Activated T-cell treated with anti-CD3 and anti-CD28 coated beads for 24 hours (primary cell): ENCODE measurements around the gene WDR43.
A peak's percentile ranks its signal among the peaks of the same experiment; 100 is the strongest.

Source experiments
- DNase-seq: peaks from one replicate; pipeline ENCODE4 v3.0.0-alpha.2; 2020; ENCODE audit warnings: low read depth

WDR43 gene

DNA sequence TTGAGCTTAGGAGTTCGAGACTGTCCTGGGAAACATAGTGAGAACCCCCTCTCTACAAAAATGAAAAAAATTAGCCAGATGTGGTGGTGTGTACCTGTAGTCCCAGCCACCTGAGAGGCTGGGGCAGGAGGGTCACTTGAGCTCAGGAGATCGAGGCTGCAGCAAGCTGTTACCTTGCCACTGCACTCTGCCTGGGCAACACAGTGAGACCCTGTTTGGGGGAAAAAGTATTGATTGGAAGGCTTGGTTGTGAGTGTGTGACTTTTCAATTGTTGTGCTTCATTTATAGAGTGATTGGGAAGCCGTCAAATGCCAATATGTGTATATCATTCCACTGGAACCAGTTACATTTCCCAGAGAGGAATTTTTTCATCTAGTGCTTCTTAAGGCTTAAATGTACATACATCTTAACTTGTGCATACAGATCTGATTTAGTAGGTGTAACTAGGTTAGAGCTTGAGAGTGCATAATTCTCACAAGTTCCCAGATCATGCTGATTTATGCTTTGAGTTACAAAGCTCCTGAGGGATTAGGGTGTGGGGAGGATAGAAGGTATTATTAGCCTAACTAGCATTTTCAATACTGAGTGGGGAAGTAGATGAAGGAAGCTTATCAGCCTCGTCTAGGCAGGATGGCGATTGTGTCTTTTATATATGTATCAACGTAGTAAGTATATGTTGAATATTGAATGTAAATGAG, 15.3 kb downstream of the WDR43 start:
- no peak for DNase-seq

DNA sequence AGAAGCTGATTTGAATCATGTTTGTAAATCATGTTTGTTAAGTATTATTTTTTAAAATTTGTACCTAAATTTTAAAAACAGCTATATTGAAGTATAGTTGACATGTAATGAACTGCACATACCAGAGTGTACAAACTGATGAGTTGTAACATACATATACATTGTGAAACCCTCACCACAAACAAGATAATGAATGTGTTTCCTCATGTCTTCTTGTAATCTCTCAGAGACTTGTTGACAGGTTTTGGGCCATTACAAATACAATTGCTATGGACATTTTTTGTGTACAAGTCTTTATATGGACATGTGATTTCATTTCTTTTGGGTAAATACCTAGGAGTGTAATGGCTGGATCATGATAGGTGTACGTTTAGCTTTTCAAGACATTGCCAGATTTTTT, 21.5 kb downstream of the WDR43 start:
- no peak for DNase-seq

DNA sequence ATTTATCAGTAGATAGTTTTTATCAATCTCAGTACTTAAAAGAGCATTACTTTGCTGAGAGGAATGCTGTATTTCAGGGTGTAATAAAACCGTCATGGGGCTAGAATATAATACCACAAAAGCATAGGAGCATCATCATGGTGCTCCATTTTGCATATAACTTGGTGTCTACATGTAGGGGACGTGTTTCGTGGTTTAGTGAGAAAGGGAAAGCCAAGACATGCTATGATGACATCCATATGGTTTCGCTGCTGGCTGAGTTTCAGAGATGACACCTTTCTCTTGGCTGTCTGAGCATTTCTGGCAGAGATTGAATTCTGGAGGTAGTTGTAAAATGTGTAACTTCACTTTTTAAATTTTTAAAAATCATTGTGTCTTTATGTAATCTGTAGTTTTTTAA, 32.4 kb downstream of the WDR43 start:
- no peak for DNase-seq

DNA sequence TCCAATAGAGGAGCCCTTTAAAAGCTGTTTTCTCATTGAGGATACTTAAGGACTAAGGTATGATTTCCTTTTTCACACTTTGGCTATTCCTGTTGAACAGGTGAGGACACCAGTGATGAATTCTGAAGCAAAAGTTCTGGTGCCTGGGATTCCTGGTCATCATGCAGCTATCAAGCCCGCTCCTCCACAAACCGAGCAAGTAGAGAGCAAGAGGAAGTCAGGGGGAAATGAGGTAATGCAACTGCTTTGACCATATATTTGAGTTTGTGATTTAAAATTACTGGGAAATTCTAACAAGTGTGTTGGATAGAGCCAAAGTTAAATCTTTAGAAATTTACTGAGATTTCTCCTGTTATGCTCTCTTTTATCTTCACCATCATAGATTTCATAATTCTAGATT, 33.0 kb downstream of the WDR43 start:
- DNase-seq, result no peak

DNA sequence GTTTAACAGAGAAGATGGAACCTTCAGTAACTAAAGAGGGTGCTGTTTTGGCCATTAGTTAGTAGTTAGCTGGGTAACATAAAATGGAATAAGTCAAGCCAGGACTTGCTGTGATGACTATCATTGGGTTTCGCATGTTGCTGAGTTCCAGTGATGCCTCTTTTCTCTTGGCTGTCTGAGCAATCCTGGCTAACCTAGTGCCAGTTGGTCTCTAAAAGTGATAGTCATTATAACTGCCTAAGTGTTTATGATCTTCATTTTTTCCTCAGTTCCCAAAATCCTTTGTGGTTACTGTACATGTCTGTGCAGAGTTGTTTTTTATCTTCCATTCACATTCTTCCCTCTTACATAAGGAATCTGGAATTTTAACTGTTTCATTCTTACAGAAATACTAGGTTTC, 33.4 kb downstream of the WDR43 start:
- DNase-seq, result no peak

DNA sequence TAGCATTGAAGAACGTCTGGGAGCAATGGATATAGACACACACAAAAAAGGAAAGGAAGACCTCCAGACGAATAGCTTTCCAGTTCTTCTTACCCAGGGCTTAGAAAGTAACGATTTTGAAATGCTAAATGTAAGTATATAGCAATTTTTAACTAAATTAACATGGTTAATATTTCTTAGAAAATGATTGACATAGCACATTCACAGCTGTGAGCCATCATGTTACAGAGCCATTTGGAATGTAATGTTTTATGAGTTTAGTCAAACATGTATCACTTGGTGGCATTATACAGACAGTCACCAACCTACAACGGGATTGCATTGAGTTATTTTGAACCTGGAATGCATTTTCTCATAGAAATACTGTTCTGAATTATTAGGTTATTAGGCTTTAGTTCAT, 35.1 kb downstream of the WDR43 start:
- DNase-seq, result no peak

DNA sequence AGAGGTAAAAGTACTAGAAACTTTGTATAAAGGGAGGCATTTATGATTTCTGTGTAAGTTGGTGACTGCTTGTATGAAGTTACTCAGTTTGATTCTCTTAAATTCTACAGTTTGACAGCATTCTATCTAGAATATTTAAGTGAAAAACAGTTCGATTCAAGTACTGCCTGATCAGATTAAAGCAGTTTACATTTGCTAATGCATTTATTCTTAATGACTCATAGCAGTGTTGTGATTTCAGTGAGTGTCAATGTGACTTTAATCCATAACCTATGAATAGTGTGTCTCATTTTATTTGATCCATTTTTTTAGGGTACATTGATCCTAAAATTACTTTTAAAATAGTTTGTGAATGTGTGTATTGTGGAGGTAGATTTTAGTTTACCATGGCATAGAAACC, 35.7 kb downstream of the WDR43 start:
- DNase-seq, result no peak

DNA sequence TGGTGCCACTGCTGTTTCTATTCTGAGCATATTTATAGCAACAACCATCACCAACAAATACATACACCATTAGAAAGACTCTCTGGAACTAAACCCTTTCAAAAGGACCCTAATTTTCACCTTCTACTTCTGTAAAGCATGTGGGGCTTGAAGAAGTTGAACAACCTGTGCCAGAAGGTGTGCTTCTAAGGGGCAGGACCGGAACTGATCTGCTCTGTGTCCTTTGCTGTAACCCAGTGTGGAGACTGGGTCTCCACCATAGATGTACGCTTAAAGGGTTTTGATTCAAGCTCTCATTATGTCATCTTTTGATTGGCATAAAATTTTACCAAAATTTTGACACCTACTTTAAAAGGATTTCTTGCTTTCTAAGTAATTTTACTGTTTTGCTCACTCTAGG, 40.3 kb downstream of the WDR43 start:
- DNase-seq, result no peak

DNA sequence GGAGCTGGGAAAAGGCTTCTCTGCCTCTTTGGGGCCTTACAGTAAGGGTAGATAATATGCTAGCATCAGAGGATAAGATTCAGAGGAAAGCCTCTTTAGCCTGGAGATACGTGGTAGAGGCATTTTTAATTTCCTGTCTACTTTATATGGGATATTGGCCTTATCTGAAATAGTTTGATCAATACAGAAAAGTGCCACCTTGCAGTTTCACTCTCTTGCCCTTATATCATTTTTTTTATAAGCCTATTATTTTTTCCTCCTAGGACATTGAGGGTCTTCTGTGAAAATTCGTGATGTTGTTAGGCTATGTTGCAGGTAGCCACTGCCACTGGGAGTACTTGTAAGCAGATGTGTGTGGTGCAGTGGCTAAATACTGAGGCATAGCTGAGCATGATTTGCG, 46.5 kb downstream of the WDR43 start:
- DNase-seq, result no peak

DNA sequence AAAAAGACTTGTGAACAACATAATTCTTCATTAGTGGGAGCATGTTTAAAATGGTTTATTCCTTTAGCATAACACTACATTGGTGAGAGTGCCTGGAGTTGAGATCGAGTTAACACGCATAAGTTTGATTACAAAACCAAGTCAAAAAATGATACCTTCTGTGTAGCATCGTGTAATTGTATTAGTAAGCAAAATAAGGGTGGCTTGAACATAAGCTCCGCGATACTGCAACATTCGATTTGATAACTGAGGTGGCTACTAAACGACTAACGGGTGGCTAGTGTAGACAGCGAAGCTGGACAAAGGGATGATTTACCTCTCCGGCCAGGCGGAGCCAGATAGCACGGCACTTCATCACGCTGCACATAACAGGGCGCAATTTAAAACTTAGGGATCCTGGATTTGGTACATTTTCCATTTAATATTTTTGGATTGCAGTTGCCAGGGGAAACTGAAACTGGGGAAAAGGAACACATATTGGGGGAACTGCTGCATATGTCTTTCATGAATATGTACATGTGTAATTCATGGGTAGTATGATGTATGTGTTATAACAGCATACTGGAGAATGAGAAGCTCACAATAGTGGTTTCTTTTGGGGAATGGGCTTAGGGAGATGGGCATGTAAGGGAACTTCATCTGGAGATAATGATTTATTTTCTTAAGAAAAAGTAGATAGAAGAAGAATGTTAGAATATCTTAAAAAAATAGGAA, 50.2 kb downstream of the WDR43 start:
- no peak for DNase-seq

DNA sequence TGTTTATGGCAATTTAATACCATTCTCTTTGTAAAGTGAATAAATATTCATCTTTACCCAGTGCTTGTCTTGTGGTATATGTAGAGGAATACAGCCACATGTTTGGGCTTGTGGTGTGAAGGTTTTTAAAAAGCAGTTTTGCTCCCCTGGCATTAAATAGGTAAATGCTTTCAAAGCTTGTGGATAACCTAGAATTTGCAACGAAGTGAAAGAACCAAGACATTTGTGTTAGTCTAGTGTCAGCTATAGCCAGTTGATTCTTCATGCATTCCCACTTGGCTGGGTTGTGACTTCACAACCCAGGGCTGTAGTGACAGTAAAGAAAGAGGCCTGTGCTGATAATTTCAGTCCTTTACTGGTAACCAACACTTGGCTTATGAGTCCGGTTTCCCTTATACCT, 53.7 kb downstream of the WDR43 start:
- no peak for DNase-seq

DNA sequence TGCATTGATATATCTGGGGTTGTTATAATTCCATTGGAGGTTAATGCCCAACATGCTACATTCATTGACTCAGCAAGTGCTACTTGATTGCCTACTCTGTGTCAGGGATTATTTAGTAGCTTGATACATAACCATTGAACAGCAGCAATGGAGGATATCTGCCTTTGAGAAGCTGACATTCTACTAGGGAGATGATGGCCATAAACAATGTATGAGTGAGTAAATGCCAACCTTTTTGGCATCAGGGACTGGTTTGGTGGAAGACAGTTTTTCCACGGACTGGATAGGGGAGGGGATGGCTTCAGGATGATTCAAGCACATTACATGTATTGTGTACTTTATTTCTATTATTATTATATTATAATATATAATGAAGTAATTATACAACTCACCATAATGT, 54.7 kb downstream of the WDR43 start:
- DNase-seq, result no peak

DNA sequence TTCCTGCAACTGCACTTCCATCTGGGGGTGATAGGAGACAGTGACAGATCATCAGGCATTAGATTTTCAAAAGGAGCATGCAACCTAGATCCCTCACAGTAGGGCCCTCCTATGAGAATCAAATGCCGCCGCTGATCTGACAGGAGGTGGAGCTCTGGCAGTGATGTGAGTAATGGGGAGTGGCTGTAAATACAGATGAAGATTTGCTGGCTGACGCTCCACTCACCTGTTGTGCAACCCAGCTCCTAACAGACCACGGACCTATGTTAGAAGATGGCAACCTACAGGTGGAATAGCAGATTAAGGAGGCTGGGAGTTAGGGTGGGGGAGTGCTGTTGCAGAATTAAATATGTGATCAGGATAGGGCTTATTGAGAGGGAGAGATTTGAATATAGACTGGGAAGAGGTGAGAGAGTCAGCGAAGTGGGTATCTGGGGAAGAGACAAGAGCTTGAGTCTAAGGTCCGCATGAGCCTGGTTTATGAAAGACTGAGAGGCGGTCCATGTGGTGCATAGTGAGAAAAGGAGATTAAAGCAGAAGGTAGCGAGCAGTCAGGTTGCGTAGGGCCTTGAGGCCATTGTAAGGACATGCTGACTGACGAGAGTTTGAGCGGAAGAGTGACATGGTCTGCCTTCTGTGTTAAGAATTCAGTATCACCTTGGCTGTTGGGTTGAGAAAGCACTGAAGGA, 55.3 kb downstream of the WDR43 start:
- DNase-seq, result no peak

DNA sequence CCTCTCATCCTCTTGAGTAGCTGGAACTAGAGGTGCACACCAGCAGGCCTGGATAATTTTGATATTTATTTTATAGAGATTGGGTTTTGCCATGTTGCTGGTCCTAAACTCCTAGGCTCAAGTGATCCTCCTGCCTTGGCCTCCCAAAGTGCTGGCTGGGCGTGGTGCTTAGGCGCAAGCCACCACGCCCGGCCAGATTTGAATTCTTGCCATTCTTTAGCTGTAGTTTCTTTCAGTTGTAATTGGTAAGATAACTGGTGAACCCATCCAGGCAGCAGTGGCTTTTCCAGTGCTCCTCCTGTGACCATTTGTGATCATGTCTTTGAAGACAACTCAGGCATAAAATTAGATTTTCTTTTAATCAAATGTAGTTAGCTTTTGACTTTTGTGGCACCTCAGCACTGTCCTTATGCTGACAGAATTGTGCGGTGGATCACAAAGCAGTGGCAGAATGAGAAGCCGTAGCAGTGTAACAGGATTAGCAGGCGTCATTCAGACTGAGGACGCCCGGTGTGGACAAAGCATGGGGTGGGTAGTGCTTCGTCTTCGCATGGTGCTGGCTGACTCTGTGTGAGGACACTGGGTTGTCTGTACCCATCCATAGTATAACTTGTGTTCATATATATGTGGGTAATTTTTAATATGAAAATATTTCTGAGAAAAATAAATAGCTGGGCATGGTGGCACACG, 56.6 kb downstream of the WDR43 start:
- DNase-seq, result no peak

DNA sequence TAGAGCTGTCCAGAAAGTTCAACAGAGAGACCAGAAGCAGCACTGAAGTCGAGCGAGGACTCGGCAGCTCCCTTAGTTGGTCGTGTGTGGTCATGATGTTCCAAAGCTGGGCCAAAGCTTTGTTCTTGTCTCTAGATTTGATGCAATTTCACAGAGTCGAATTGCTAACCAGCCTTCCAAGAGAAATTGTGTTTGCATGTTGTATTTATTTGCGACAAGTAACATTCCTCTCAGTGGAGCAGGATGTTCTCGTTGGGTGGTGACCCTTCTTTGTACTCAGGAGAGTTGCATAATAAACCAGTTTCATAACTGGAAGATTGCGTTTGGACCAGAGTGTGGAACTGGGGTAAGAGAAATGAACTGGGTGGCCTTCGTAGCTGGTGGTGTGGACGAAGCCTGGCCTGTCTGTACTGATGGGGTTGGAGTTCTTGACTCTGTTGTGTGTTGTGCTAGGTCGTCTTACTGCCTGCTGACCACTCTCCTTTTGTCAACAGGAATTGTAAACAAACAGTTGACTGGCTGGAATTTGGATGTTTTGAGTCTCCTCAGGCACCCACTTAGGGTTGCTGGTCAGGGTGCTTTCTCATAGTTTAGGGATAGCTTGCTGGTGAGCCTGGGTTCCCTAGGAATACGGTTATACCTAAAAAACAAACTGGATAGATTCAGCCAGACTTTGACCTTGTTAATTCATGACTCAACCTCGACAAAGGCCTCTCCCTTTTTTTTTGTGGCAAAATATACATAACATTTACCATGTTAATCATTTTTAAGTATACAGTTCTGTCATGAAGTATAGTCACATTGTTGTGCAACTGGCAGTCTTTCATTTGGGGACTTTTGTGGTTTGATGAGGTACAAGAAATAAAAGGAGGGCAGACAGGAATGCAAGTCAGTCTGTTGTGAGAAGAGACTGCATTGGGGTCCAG, 57.7 kb downstream of the WDR43 start:
- DNase-seq, result no peak

DNA sequence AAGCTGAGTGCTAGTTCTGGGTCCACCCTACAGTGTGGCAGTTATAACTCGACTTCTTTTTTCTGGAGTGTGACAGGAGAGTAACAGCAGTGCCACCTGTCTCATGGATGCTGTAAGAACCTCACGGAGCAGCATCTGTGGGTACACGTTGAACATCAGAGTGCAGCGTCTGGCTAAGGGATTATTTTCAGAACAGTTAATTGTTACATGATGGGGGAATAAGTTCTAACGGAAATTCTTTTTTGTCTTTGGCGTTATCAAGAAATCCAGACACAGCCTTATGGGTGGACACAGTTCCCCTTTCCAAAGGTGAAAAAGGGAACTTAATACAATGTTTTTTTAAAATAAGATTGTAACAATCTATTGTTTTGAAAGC, 58.4 kb downstream of the WDR43 start:
- DNase-seq, result no peak

DNA sequence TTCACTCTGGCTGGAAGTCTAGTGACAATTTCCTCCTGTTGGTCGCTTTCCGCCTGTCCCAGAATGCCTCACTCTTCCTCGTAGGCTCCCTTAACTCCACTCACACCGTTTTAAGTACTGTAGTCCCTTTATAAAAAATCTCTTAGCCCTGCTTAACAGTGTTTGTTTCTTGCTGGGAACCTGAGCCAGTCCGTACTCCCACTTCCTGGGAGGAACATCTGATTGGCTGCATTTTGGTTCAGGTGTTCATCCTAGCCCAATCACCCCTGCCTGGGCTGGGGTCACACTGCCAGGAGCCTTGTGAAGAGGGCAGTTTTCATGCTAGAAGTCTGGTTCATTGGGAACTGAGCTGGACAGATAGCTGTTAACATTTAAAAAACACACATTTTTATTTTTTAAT, 61.0 kb downstream of the WDR43 start:
- DNase-seq, result no peak

DNA sequence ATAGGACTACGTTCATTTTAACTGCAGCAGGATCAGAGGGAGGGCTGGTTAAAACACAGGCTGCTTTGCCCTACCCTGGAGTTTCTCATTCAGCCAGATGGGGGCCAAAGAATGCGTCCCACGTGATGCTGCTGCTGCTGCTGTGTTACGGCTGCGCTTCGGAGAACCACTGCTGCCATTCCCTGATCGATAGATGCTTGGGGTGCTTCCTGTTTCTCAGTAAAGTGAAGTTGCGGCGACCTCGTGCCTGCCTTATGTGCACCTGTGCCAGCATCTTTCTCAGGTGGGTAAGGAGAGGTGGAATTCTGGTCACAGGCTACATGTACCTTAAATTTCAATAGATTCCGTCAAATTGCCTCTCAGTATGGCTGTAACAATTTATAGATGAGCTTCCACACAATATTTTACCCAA, 62.0 kb downstream of the WDR43 start:
- DNase-seq, result no peak

DNA sequence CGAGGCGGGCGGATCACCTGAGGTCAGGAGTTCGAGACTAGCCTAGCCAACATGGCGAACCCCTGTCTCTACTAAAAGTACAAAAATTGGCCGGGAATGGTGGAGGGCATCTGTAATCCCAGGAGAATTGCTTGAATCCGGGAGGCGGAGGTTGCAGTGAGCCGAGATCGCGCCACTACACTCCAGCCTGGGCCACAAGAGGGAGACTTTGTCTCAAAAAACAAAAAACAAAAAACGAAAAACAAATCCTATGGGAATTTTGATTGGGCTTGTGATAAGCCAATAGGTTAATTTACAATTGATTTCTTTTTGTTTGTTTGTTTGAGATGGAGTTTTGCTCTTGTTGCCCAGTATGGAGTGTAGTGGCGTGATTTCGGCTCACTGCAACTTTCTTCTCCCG, 62.4 kb downstream of the WDR43 start:
- DNase-seq, result no peak

DNA sequence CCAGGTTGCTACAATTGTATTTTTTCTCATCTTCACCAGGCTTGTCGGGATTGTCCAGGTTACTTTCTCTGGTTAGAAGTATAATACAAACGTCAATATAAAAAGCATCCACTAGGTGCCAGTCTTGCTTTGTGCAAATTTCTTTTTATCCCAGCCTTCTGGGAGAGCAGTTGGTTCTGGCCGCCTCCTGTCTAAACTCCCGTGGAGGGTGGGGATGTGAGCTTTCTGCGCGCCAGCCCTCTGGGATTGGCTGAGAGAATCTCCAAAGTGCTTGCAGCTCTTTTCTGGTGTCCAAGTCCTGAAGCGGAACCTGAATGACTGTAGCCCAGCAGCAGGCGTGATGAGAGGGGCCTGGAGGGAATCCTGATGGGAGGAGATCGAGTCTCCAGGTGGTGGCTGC, 64.2 kb downstream of the WDR43 start:
- peak; percentile 30 for DNase-seq

DNA sequence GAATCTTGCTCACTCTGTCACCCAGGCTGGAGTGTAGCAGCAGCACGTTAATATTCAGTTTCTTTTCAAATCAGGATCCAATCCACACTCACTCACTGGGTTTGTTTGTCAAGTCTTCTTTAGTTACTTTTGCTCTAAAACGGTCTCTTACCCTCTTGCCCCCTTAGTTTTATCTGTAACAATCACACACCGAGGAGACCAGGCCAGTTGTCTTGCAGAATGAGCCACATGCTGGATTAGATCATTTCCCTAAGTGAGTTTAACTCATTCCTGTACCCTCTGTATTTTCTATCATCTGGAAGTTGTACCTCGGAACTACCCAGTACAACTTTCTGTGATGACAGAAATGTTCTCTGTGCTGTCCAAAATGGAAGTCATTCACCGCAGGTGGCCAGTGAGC, 65.9 kb downstream of the WDR43 start:
- DNase-seq, result no peak

DNA sequence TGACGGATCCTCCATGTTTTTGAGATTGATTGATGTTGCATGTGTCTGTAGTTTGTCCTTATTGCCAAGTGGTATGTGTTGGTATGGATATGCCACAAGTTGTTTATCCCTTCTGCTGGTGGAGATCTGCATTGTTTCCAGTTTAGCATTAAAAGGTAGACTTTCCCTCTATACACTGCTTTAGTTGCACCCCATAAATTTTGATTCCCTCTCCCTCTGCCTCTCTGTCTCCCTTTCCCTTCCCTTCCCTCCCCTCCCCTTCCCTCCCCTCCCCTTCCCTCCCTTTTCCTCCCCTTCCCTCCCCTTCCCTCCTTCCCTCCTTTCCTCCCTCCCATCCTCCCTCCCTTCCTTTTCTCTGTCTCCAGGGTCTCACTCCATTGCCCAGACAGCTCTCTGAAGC, 68.0 kb downstream of the WDR43 start:
- no peak for DNase-seq
